ENCODE measurements around the gene SMIM1.
"Not testable (repeated sequence)": the region's sequence is repeated elsewhere in the genome, so short reads cannot be mapped to it uniquely, and the experiment has no call there.

Gene SMIM1

GRCh38 chr1:3799976-3800685, 27.6 kb downstream of the SMIM1 start:
- peak; percentile 46 for DNase-seq

- DNase-seq, result not testable (repeated sequence)
These were observed 28.2 kb downstream of the SMIM1 start for GRCh38 chr1:3800795-3801194.

GRCh38 chr1:3803905-3804626, 31.5 kb downstream of the SMIM1 start:
- no peak for DNase-seq

GRCh38 chr1:3804627-3804944, 32.0 kb downstream of the SMIM1 start:
- not testable (repeated sequence) for DNase-seq

GRCh38 chr1:3805038-3805437, 32.5 kb downstream of the SMIM1 start:
- no peak for DNase-seq

- no peak for DNase-seq
These were observed 35.2 kb downstream of the SMIM1 start for GRCh38 chr1:3807769-3808168.

- DNase-seq, result no peak
These were observed 37.1 kb downstream of the SMIM1 start for GRCh38 chr1:3809680-3810079.

- DNase-seq, result not testable (repeated sequence)
These were observed 37.7 kb downstream of the SMIM1 start for GRCh38 chr1:3810149-3810761.

GRCh38 chr1:3811595-3811911, 39.0 kb downstream of the SMIM1 start:
- no peak for DNase-seq

GRCh38 chr1:3814065-3814464, 41.5 kb downstream of the SMIM1 start:
- DNase-seq, result no peak

GRCh38 chr1:3814771-3815561, 42.4 kb downstream of the SMIM1 start:
- DNase-seq, result no peak

- DNase-seq, result no peak
These were observed 44.0 kb downstream of the SMIM1 start for GRCh38 chr1:3816331-3817137.

- no peak for DNase-seq
These were observed 44.7 kb downstream of the SMIM1 start for GRCh38 chr1:3817138-3817740.

- DNase-seq, result no peak
These were observed 45.5 kb downstream of the SMIM1 start for GRCh38 chr1:3817821-3818597.

- peak; percentile 56 for DNase-seq
These were observed 47.2 kb downstream of the SMIM1 start for GRCh38 chr1:3819771-3820200.

GRCh38 chr1:3820316-3820715, 47.8 kb downstream of the SMIM1 start:
- DNase-seq, result no peak

GRCh38 chr1:3821004-3821403, 48.5 kb downstream of the SMIM1 start:
- peak; percentile 88 for DNase-seq

GRCh38 chr1:3821447-3821846, 48.9 kb downstream of the SMIM1 start:
- peak; percentile 88 for DNase-seq

- DNase-seq, result no peak
These were observed 49.4 kb downstream of the SMIM1 start for GRCh38 chr1:3821908-3822307.

GRCh38 chr1:3822421-3822820, 49.9 kb downstream of the SMIM1 start:
- no peak for DNase-seq

GRCh38 chr1:3824650-3825049, 52.1 kb downstream of the SMIM1 start:
- no peak for DNase-seq
